ENCODE data around the gene TBC1D10B.
A peak's percentile ranks its signal among the peaks of the same experiment; 100 is the strongest.
"Not testable (repeated sequence)": the region's sequence is repeated elsewhere in the genome, so short reads cannot be mapped to it uniquely, and the experiment has no call there.

TBC1D10B gene

GRCh38 chr16:30354423-30355143 lies 15.7 kb downstream of the TBC1D10B start:
- DNase-seq (ENCODE audit: low read depth): no peak

- DNase-seq (ENCODE audit: low read depth): no peak
Measured at GRCh38 chr16:30353438-30354129, 16.7 kb downstream of the TBC1D10B start.

- DNase-seq (ENCODE audit: low read depth): no peak
Measured at GRCh38 chr16:30352488-30353401, 17.5 kb downstream of the TBC1D10B start.

- no peak for DNase-seq (ENCODE audit: low read depth)
Measured at GRCh38 chr16:30351586-30352419, 18.5 kb downstream of the TBC1D10B start.

- DNase-seq (ENCODE audit: low read depth): no peak
Measured at GRCh38 chr16:30351001-30351441, 19.3 kb downstream of the TBC1D10B start.

GRCh38 chr16:30350134-30350871 lies 20.0 kb downstream of the TBC1D10B start:
- DNase-seq (ENCODE audit: low read depth): no peak

GRCh38 chr16:30349675-30350074 lies 20.6 kb downstream of the TBC1D10B start:
- no peak for DNase-seq (ENCODE audit: low read depth)

- DNase-seq (ENCODE audit: low read depth): no peak
Measured at GRCh38 chr16:30348929-30349328, 21.4 kb downstream of the TBC1D10B start.

GRCh38 chr16:30348113-30348512 lies 22.2 kb downstream of the TBC1D10B start:
- DNase-seq (ENCODE audit: low read depth): no peak

GRCh38 chr16:30346286-30346685 lies 24.0 kb downstream of the TBC1D10B start:
- no peak for DNase-seq (ENCODE audit: low read depth)

GRCh38 chr16:30343491-30343820 lies 26.8 kb downstream of the TBC1D10B start:
- DNase-seq (ENCODE audit: low read depth): not testable (repeated sequence)

GRCh38 chr16:30342751-30343490 lies 27.4 kb downstream of the TBC1D10B start:
- DNase-seq (ENCODE audit: low read depth): no peak

- not testable (repeated sequence) for DNase-seq (ENCODE audit: low read depth)
Measured at GRCh38 chr16:30341971-30342370, 28.3 kb downstream of the TBC1D10B start.

- DNase-seq (ENCODE audit: low read depth): no peak
Measured at GRCh38 chr16:30340621-30341020, 29.7 kb downstream of the TBC1D10B start.

- not testable (repeated sequence) for DNase-seq (ENCODE audit: low read depth)
Measured at GRCh38 chr16:30338715-30339114, 31.6 kb downstream of the TBC1D10B start.

- DNase-seq (ENCODE audit: low read depth): not testable (repeated sequence)
Measured at GRCh38 chr16:30337964-30338357, 32.3 kb downstream of the TBC1D10B start.

- no peak for DNase-seq (ENCODE audit: low read depth)
Measured at GRCh38 chr16:30335598-30336474, 34.5 kb downstream of the TBC1D10B start.

GRCh38 chr16:30335028-30335597 lies 35.2 kb downstream of the TBC1D10B start:
- DNase-seq (ENCODE audit: low read depth): peak; percentile 61

GRCh38 chr16:30334473-30334989 lies 35.8 kb downstream of the TBC1D10B start:
- peak; percentile 58 for DNase-seq (ENCODE audit: low read depth)
